Measurements from ENCODE around the gene DGKH. TPM values are rescaled to one million over a fixed set of nuclear protein-coding genes. Genes with fewer than 3 reads are reported as not detected.

The DGKH gene
- total RNA-seq, 2 donors from 2014 or later, result 3.6 to 4.7 TPM

GRCh38 chr13:42073683-42074082 is 25.2 kb downstream of the DGKH start:
- 71 to 78% methylated on average over 3 of the region's 3 CpGs for WGBS, 2 donors
- no peak overlapping the region for H3K4me3 ChIP-seq
- TF ChIP-seq CTCF (IDR thresholded peaks at IDR 0.05) (no peak), POLR2A (IDR thresholded peaks at IDR 0.05) (no peak)
- no peaks in the 10 kb centered on the region for H3K27me3 ChIP-seq
- no peaks in the 10 kb centered on the region for H3K36me3 ChIP-seq (replicated peaks in 1 of 2; ENCODE audit: insufficient read depth in 1 of 2, low read depth in 2 of 2)
- intact Hi-C loops (cut with DNase I), result no loop called here
- DNase-seq (no peak), ATAC-seq (no peak)
- H3K4me1 ChIP-seq, result no peaks in the 10 kb centered on the region
- no peak overlapping the region for H3K27ac ChIP-seq
- no peaks in the 10 kb centered on the region for H3K9me3 ChIP-seq

- no peak for ATAC-seq
- no peak for DNase-seq
- Histone ChIP-seq H3K27ac (no peak overlapping the region), H3K9me3 (no peaks in the 10 kb centered on the region), H3K36me3 (replicated peaks in 1 of 2; ENCODE audit: insufficient read depth in 1 of 2, low read depth in 2 of 2) (no peaks in the 10 kb centered on the region), H3K4me3 (no peak overlapping the region), H3K27me3 (no peaks in the 10 kb centered on the region), H3K4me1 (no peaks in the 10 kb centered on the region)
- intact Hi-C loops (cut with DNase I), result no loop called here
- TF ChIP-seq POLR2A (IDR thresholded peaks at IDR 0.05), result no peak
- no peak for TF ChIP-seq CTCF (IDR thresholded peaks at IDR 0.05)
Measured at GRCh38 chr13:42075517-42075916, 27.1 kb downstream of the DGKH start.

GRCh38 chr13:42076309-42076713 is 27.9 kb downstream of the DGKH start:
- no peak overlapping the region for H3K27ac ChIP-seq
- intact Hi-C loops (cut with DNase I), result no loop called here
- H3K27me3 ChIP-seq, result no peaks in the 10 kb centered on the region
- TF ChIP-seq POLR2A (IDR thresholded peaks at IDR 0.05), result no peak
- no peak for TF ChIP-seq CTCF (IDR thresholded peaks at IDR 0.05)
- no peak for DNase-seq
- H3K9me3 ChIP-seq, result no peaks in the 10 kb centered on the region
- no peaks in the 10 kb centered on the region for H3K4me1 ChIP-seq
- H3K4me3 ChIP-seq, result no peak overlapping the region
- ATAC-seq, result no peak
- no peaks in the 10 kb centered on the region for H3K36me3 ChIP-seq (replicated peaks in 1 of 2; ENCODE audit: insufficient read depth in 1 of 2, low read depth in 2 of 2)
- 69% methylated on average over 3 of the region's 3 CpGs for WGBS, 2 donors

- no peak overlapping the region for H3K4me3 ChIP-seq
- H3K4me1 ChIP-seq, result no peaks in the 10 kb centered on the region
- TF ChIP-seq POLR2A (IDR thresholded peaks at IDR 0.05) (no peak), CTCF (IDR thresholded peaks at IDR 0.05) (peak in 2 of 7 experiments; percentile 8 to 19)
- no peaks in the 10 kb centered on the region for H3K27me3 ChIP-seq
- DNase-seq (peak in 2 of 4 donors; percentile 9 to 28), ATAC-seq (no peak)
- H3K36me3 ChIP-seq (replicated peaks in 1 of 2; ENCODE audit: insufficient read depth in 1 of 2, low read depth in 2 of 2), result no peaks in the 10 kb centered on the region
- 75% methylated on average over 5 of the region's 5 CpGs for WGBS, 2 donors
- H3K27ac ChIP-seq, result no peak overlapping the region
- intact Hi-C loops (cut with DNase I), result no loop called here
- no peaks in the 10 kb centered on the region for H3K9me3 ChIP-seq
Measured at GRCh38 chr13:42078128-42078808, 29.8 kb downstream of the DGKH start.

GRCh38 chr13:42083138-42083770 is 34.8 kb downstream of the DGKH start:
- ATAC-seq, result no peak
- TF ChIP-seq POLR2A (IDR thresholded peaks at IDR 0.05) (no peak), CTCF (IDR thresholded peaks at IDR 0.05) (no peak)
- H3K27me3 ChIP-seq, result no peaks in the 10 kb centered on the region
- H3K4me3 ChIP-seq, result no peak overlapping the region
- no peak for DNase-seq
- no peak overlapping the region for H3K27ac ChIP-seq
- H3K9me3 ChIP-seq, result no peaks in the 10 kb centered on the region
- no peaks in the 10 kb centered on the region for H3K4me1 ChIP-seq
- intact Hi-C loops (cut with DNase I), result loop anchor here (10.0 kb wide), 1 partner anchor 68 kb away; no protein-coding TSS in a partner anchor
- 80 to 83% methylated on average over 16 of the region's 16 CpGs for WGBS, 2 donors
- H3K36me3 ChIP-seq (replicated peaks in 1 of 2; ENCODE audit: insufficient read depth in 1 of 2, low read depth in 2 of 2), result no peaks in the 10 kb centered on the region

Measured in body of pancreas (tissue), 4 donors.